GM12865 (cell line): Measurements from ENCODE around the gene TBC1D13.
"Not testable (repeated sequence)": the region's sequence is repeated elsewhere in the genome, so short reads cannot be mapped to it uniquely, and the experiment has no call there.

Source experiments
- DNase-seq: peaks from one replicate; pipeline ENCODE4 v3.0.0; 2010; ENCODE audit warnings: low read depth
- H3K4me3 ChIP-seq: 2 replicates; pipeline ENCODE4 v1.5.1; 2011; ENCODE audit warnings: mild to moderate bottlenecking, low read depth, low read length, control low read depth
- TF ChIP-seq, protein P1 (sequence below): IDR thresholded peaks from 2 replicates; pipeline ENCODE4 v1.5.1; 2011; ENCODE audit warnings: low read length, control low read depth, low read depth, inconsistent platforms; ENCODE audit not compliant: insufficient read depth; ENCODE audit errors: missing control alignments

Gene TBC1D13

GRCh38 chr9:128836509-128837145 lies 49.6 kb downstream of the TBC1D13 start:
- DNase-seq, result no peak
- no peak overlapping the region for H3K4me3 ChIP-seq

DNA sequence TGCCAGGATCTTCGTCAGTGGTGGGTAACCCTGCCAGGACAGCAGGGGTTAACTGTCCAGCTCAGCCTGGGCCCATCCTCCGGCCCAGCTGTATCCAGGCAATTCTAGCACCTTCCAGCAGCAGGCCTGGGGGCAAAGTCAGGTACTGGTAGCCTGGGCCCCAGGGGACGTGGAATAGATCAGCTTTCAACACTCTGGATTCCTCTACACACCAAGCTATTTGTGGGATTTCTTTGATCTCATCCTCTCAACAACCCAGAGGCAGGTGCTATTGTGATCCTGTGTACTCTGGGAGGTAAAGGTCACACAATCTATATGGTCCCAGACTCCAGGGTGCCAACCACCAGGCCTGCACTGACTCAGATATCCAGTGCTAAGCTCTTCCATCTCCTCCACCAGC lies 51.3 kb downstream of the TBC1D13 start:
- H3K4me3 ChIP-seq, result no peak overlapping the region
- TF ChIP-seq, protein P1, sequence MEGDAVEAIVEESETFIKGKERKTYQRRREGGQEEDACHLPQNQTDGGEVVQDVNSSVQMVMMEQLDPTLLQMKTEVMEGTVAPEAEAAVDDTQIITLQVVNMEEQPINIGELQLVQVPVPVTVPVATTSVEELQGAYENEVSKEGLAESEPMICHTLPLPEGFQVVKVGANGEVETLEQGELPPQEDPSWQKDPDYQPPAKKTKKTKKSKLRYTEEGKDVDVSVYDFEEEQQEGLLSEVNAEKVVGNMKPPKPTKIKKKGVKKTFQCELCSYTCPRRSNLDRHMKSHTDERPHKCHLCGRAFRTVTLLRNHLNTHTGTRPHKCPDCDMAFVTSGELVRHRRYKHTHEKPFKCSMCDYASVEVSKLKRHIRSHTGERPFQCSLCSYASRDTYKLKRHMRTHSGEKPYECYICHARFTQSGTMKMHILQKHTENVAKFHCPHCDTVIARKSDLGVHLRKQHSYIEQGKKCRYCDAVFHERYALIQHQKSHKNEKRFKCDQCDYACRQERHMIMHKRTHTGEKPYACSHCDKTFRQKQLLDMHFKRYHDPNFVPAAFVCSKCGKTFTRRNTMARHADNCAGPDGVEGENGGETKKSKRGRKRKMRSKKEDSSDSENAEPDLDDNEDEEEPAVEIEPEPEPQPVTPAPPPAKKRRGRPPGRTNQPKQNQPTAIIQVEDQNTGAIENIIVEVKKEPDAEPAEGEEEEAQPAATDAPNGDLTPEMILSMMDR, result no peak
- no peak for DNase-seq

More at GRCh38 chr9:128836509-128837145, 49.6 kb downstream of the TBC1D13 start:
- TF ChIP-seq, protein P1, result no peak

DNA sequence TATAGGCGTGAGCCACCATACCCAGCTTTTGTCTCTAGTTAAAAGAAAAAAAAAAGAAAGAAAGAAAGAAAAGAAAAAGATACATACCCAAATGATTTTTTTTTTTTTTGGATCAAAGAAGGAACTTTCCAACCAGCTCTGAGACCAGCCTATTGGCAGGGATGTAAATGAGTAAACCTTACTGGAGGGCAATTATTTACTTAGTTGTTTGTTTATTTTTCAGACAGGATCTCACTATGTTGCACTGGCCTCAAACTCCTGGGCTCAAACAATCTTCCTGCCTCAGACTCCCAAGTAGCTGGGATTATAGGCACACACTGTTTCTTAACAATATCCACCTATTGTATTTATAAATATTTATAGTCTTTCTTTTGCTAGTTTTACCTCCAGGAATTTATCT lies 53.5 kb downstream of the TBC1D13 start:
- TF ChIP-seq, protein P1, result no peak
- no peak overlapping the region for H3K4me3 ChIP-seq
- no peak for DNase-seq

DNA sequence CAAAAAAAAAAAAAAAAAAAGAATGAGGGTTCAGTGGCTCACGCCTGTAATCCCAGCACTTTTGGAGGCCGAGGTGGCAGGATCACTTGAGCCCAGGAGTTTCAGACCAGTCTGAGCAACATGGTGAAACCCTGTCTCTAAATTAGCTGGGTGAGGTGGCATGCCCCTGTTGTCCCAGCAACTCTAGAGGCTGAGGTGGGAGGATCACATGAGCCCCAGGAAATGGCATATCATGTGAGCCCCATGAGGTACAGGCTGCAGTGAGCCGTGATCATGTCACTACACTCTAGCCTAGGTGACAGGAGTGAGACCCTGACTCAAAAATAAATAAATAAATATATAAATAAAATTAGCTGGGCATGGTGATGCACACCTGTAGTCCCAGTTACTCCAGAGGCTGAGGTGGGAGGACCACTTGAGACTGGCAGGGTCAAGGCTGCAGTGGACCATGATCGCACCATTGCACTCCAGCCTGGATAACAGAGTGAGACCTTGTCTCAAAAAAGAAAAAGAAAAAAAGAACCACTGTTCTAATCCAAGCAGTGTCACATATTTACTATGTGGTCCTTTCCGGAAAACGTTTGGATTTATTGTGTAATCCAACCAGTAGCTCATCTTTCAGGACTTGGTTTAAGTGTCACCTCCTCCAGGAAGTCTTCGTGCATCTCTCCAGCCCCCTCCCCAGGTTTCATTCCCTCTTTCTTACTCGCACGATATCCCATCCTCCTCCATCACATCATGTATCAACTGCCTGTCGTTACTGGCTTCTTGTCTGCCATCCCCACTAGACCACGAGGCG lies 54.8 kb downstream of the TBC1D13 start:
- DNase-seq, result no peak
- TF ChIP-seq, protein P1, result no peak
- H3K4me3 ChIP-seq, result no peak overlapping the region

DNA sequence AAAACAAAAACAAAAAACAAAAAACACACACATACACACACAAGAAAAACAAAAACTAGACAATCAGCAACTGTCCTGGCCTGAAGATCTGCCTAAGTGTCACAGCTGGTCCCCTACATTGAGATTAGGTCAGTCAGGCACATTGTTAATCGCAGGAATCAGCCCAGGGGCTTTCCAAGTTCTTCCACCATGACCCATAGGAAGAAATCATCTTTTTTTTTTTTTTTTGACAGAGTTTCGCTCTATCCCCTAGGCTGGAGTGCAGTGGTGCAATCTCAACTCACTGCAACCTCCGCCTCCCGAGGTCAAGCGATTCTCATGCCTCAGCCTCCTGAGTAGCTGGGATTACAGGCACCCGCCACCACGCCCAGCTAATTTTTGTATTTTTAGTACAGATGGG lies 56.1 kb downstream of the TBC1D13 start:
- not testable (repeated sequence) for H3K4me3 ChIP-seq, DNase-seq

GRCh38 chr9:128845186-128845931 lies 58.3 kb downstream of the TBC1D13 start:
- TF ChIP-seq, protein P1, result no peak
- no peak overlapping the region for H3K4me3 ChIP-seq
- DNase-seq, result no peak

GRCh38 chr9:128846680-128847030 lies 59.6 kb downstream of the TBC1D13 start:
- TF ChIP-seq, protein P1, result no peak
- H3K4me3 ChIP-seq, result no peak overlapping the region
- DNase-seq, result no peak
